ENCODE results near the gene TRDMT1. TPM values are rescaled to one million over a fixed set of nuclear protein-coding genes. Genes with fewer than 3 reads are reported as not detected.

Gene TRDMT1
- total RNA-seq, 1 experiment from 2014 or later, result 8.3 TPM

- DNase-seq, result no peak
- Histone ChIP-seq H3K27ac (ENCODE audit: low read length) (no peak overlapping the region), H3K4me3 (ENCODE audit: low read length) (no peak overlapping the region), H3K79me2 (ENCODE audit: low read length) (no peaks in the 10 kb centered on the region), H3K4me2 (ENCODE audit: low read depth, low read length, poor library complexity, severe bottlenecking) (no peak overlapping the region), H3K4me1 (ENCODE audit: low read length) (no peaks in the 10 kb centered on the region), H3K9me2 (replicated peaks; ENCODE audit: insufficient read depth, low read length) (no peaks in the 10 kb centered on the region), H3K9ac (ENCODE audit: low read length) (no peak overlapping the region), H3K36me3 (ENCODE audit: insufficient read depth, low read length) (no peaks in the 10 kb centered on the region), H2AFZ (ENCODE audit: low read length) (no peak overlapping the region), H3K27me3 (ENCODE audit: low read length) (no peaks in the 10 kb centered on the region), H3K9me3 (ENCODE audit: low read length) (no peaks in the 10 kb centered on the region), H4K20me1 (ENCODE audit: insufficient read depth, low read depth, low read length) (no peaks in the 10 kb centered on the region)
These were observed 49.8 kb downstream of the TRDMT1 start for GRCh38 chr10:17151716-17152115.

GRCh38 chr10:17147884-17148489, 53.5 kb downstream of the TRDMT1 start:
- H3K27me3 ChIP-seq (ENCODE audit: low read length), result no peaks in the 10 kb centered on the region
- H3K9me2 ChIP-seq (replicated peaks; ENCODE audit: insufficient read depth, low read length), result no peaks in the 10 kb centered on the region
- no peaks in the 10 kb centered on the region for H4K20me1 ChIP-seq (ENCODE audit: insufficient read depth, low read depth, low read length)
- no peak overlapping the region for H2AFZ ChIP-seq (ENCODE audit: low read length)
- H3K9me3 ChIP-seq (ENCODE audit: low read length), result no peaks in the 10 kb centered on the region
- no peak overlapping the region for H3K4me3 ChIP-seq (ENCODE audit: low read length)
- no peaks in the 10 kb centered on the region for H3K79me2 ChIP-seq (ENCODE audit: low read length)
- no peaks in the 10 kb centered on the region for H3K4me1 ChIP-seq (ENCODE audit: low read length)
- H3K4me2 ChIP-seq (ENCODE audit: low read depth, low read length, poor library complexity, severe bottlenecking), result no peak overlapping the region
- H3K9ac ChIP-seq (ENCODE audit: low read length), result no peak overlapping the region
- no peaks in the 10 kb centered on the region for H3K36me3 ChIP-seq (ENCODE audit: insufficient read depth, low read length)
- no peak for DNase-seq
- H3K27ac ChIP-seq (ENCODE audit: low read length), result no peak overlapping the region

GRCh38 chr10:17146892-17147291, 54.6 kb downstream of the TRDMT1 start:
- Histone ChIP-seq H3K4me2 (ENCODE audit: low read depth, low read length, poor library complexity, severe bottlenecking) (no peak overlapping the region), H3K36me3 (ENCODE audit: insufficient read depth, low read length) (no peaks in the 10 kb centered on the region), H3K4me3 (ENCODE audit: low read length) (no peak overlapping the region), H3K4me1 (ENCODE audit: low read length) (no peaks in the 10 kb centered on the region), H2AFZ (ENCODE audit: low read length) (no peak overlapping the region), H3K27ac (ENCODE audit: low read length) (no peak overlapping the region), H3K27me3 (ENCODE audit: low read length) (no peaks in the 10 kb centered on the region), H4K20me1 (ENCODE audit: insufficient read depth, low read depth, low read length) (no peaks in the 10 kb centered on the region), H3K9me2 (replicated peaks; ENCODE audit: insufficient read depth, low read length) (no peaks in the 10 kb centered on the region), H3K9me3 (ENCODE audit: low read length) (no peaks in the 10 kb centered on the region), H3K79me2 (ENCODE audit: low read length) (no peaks in the 10 kb centered on the region), H3K9ac (ENCODE audit: low read length) (no peak overlapping the region)
- no peak for DNase-seq

- no peaks in the 10 kb centered on the region for H3K4me1 ChIP-seq (ENCODE audit: low read length)
- H3K27me3 ChIP-seq (ENCODE audit: low read length), result no peaks in the 10 kb centered on the region
- H3K9ac ChIP-seq (ENCODE audit: low read length), result no peak overlapping the region
- H2AFZ ChIP-seq (ENCODE audit: low read length), result no peak overlapping the region
- H3K27ac ChIP-seq (ENCODE audit: low read length), result no peak overlapping the region
- H3K36me3 ChIP-seq (ENCODE audit: insufficient read depth, low read length), result no peaks in the 10 kb centered on the region
- H4K20me1 ChIP-seq (ENCODE audit: insufficient read depth, low read depth, low read length), result no peaks in the 10 kb centered on the region
- no peak overlapping the region for H3K4me3 ChIP-seq (ENCODE audit: low read length)
- no peaks in the 10 kb centered on the region for H3K9me2 ChIP-seq (replicated peaks; ENCODE audit: insufficient read depth, low read length)
- no peaks in the 10 kb centered on the region for H3K9me3 ChIP-seq (ENCODE audit: low read length)
- no peaks in the 10 kb centered on the region for H3K79me2 ChIP-seq (ENCODE audit: low read length)
- DNase-seq, result no peak
- no peak overlapping the region for H3K4me2 ChIP-seq (ENCODE audit: low read depth, low read length, poor library complexity, severe bottlenecking)
These were observed 56.2 kb downstream of the TRDMT1 start for GRCh38 chr10:17145239-17145638.

GRCh38 chr10:17144757-17145156, 56.7 kb downstream of the TRDMT1 start:
- no peaks in the 10 kb centered on the region for H3K9me2 ChIP-seq (replicated peaks; ENCODE audit: insufficient read depth, low read length)
- H3K4me3 ChIP-seq (ENCODE audit: low read length), result no peak overlapping the region
- H3K9ac ChIP-seq (ENCODE audit: low read length), result no peak overlapping the region
- no peak overlapping the region for H2AFZ ChIP-seq (ENCODE audit: low read length)
- H3K27ac ChIP-seq (ENCODE audit: low read length), result no peak overlapping the region
- H3K27me3 ChIP-seq (ENCODE audit: low read length), result no peaks in the 10 kb centered on the region
- no peaks in the 10 kb centered on the region for H3K9me3 ChIP-seq (ENCODE audit: low read length)
- H4K20me1 ChIP-seq (ENCODE audit: insufficient read depth, low read depth, low read length), result no peaks in the 10 kb centered on the region
- no peak for DNase-seq
- H3K4me1 ChIP-seq (ENCODE audit: low read length), result no peaks in the 10 kb centered on the region
- no peak overlapping the region for H3K4me2 ChIP-seq (ENCODE audit: low read depth, low read length, poor library complexity, severe bottlenecking)
- no peaks in the 10 kb centered on the region for H3K36me3 ChIP-seq (ENCODE audit: insufficient read depth, low read length)
- no peaks in the 10 kb centered on the region for H3K79me2 ChIP-seq (ENCODE audit: low read length)

- Histone ChIP-seq H3K9me3 (ENCODE audit: low read length) (no peaks in the 10 kb centered on the region), H4K20me1 (ENCODE audit: insufficient read depth, low read depth, low read length) (no peaks in the 10 kb centered on the region), H3K79me2 (ENCODE audit: low read length) (no peaks in the 10 kb centered on the region), H3K36me3 (ENCODE audit: insufficient read depth, low read length) (no peaks in the 10 kb centered on the region), H3K9me2 (replicated peaks; ENCODE audit: insufficient read depth, low read length) (no peaks in the 10 kb centered on the region), H3K9ac (ENCODE audit: low read length) (no peak overlapping the region), H3K4me1 (ENCODE audit: low read length) (no peaks in the 10 kb centered on the region), H3K27ac (ENCODE audit: low read length) (no peak overlapping the region), H3K4me3 (ENCODE audit: low read length) (no peak overlapping the region), H2AFZ (ENCODE audit: low read length) (no peak overlapping the region), H3K4me2 (ENCODE audit: low read depth, low read length, poor library complexity, severe bottlenecking) (no peak overlapping the region), H3K27me3 (ENCODE audit: low read length) (no peaks in the 10 kb centered on the region)
- DNase-seq, result no peak
These were observed 57.4 kb downstream of the TRDMT1 start for GRCh38 chr10:17144032-17144431.

- no peak for DNase-seq
- no peak overlapping the region for H3K9ac ChIP-seq (ENCODE audit: low read length)
- H3K4me3 ChIP-seq (ENCODE audit: low read length), result no peak overlapping the region
- H3K9me2 ChIP-seq (replicated peaks; ENCODE audit: insufficient read depth, low read length), result no peaks in the 10 kb centered on the region
- no peaks in the 10 kb centered on the region for H3K4me1 ChIP-seq (ENCODE audit: low read length)
- no peaks in the 10 kb centered on the region for H3K9me3 ChIP-seq (ENCODE audit: low read length)
- no peaks in the 10 kb centered on the region for H3K36me3 ChIP-seq (ENCODE audit: insufficient read depth, low read length)
- H4K20me1 ChIP-seq (ENCODE audit: insufficient read depth, low read depth, low read length), result no peaks in the 10 kb centered on the region
- H3K79me2 ChIP-seq (ENCODE audit: low read length), result no peaks in the 10 kb centered on the region
- H3K27ac ChIP-seq (ENCODE audit: low read length), result no peak overlapping the region
- no peak overlapping the region for H3K4me2 ChIP-seq (ENCODE audit: low read depth, low read length, poor library complexity, severe bottlenecking)
- H3K27me3 ChIP-seq (ENCODE audit: low read length), result no peaks in the 10 kb centered on the region
- no peak overlapping the region for H2AFZ ChIP-seq (ENCODE audit: low read length)
These were observed 58.3 kb downstream of the TRDMT1 start for GRCh38 chr10:17143055-17143690.

- Histone ChIP-seq H3K27me3 (ENCODE audit: low read length) (no peaks in the 10 kb centered on the region), H3K9me2 (replicated peaks; ENCODE audit: insufficient read depth, low read length) (no peaks in the 10 kb centered on the region), H3K9ac (ENCODE audit: low read length) (no peak overlapping the region), H2AFZ (ENCODE audit: low read length) (no peak overlapping the region), H4K20me1 (ENCODE audit: insufficient read depth, low read depth, low read length) (no peaks in the 10 kb centered on the region), H3K4me2 (ENCODE audit: low read depth, low read length, poor library complexity, severe bottlenecking) (no peak overlapping the region), H3K4me1 (ENCODE audit: low read length) (no peaks in the 10 kb centered on the region), H3K79me2 (ENCODE audit: low read length) (no peaks in the 10 kb centered on the region), H3K9me3 (ENCODE audit: low read length) (no peaks in the 10 kb centered on the region), H3K36me3 (ENCODE audit: insufficient read depth, low read length) (no peaks in the 10 kb centered on the region), H3K4me3 (ENCODE audit: low read length) (no peak overlapping the region), H3K27ac (ENCODE audit: low read length) (no peak overlapping the region)
- DNase-seq, result no peak
These were observed 59.8 kb downstream of the TRDMT1 start for GRCh38 chr10:17141504-17142229.
